ENCODE data around the gene BNIP1.

Gene BNIP1

GRCh38 chr5:173192561-173192960 lies 48.2 kb downstream of the BNIP1 start:
- TF ChIP-seq CREB5 (CRISPR knock-in tag; IDR thresholded peaks at IDR 0.05; ENCODE audit: low read depth) (no peak), GLIS3 (CRISPR knock-in tag; IDR thresholded peaks at IDR 0.05) (no peak), TCF4 (CRISPR knock-in tag; IDR thresholded peaks at IDR 0.05; ENCODE audit: borderline replicate concordance) (no peak), POU6F1 (CRISPR knock-in tag; IDR thresholded peaks at IDR 0.05; ENCODE audit: borderline replicate concordance, low read depth) (no peak), ESRRG (CRISPR knock-in tag; IDR thresholded peaks at IDR 0.05) (no peak), ZNF565 (CRISPR knock-in tag; conservative IDR thresholded peaks at IDR 0.05; ENCODE audit: low read depth) (no peak), PPARA (CRISPR knock-in tag; IDR thresholded peaks at IDR 0.05; ENCODE audit: borderline replicate concordance) (no peak), ZNF70 (CRISPR knock-in tag; IDR thresholded peaks at IDR 0.05) (no peak), BACH2 (CRISPR knock-in tag; IDR thresholded peaks at IDR 0.05; ENCODE audit: borderline replicate concordance) (no peak), ZFP30 (CRISPR knock-in tag; IDR thresholded peaks at IDR 0.05) (no peak), ZC3H10 (CRISPR knock-in tag; IDR thresholded peaks at IDR 0.05) (no peak), TOX (CRISPR knock-in tag; IDR thresholded peaks at IDR 0.05; ENCODE audit: borderline replicate concordance) (no peak), SNAI2 (CRISPR knock-in tag; IDR thresholded peaks at IDR 0.05) (no peak)
- ATAC-seq, result no peak

- no peak for TF ChIP-seq TCF4 (CRISPR knock-in tag; IDR thresholded peaks at IDR 0.05; ENCODE audit: borderline replicate concordance)
- no peak for TF ChIP-seq ARNTL (CRISPR knock-in tag; IDR thresholded peaks at IDR 0.05; ENCODE audit: borderline replicate concordance, low read depth)
- TF ChIP-seq OSR1 (CRISPR knock-in tag; IDR thresholded peaks at IDR 0.05), result no peak
- no peak for TF ChIP-seq RARB (CRISPR knock-in tag; IDR thresholded peaks at IDR 0.05)
- TF ChIP-seq BACH2 (CRISPR knock-in tag; IDR thresholded peaks at IDR 0.05; ENCODE audit: borderline replicate concordance), result no peak
- no peak for TF ChIP-seq SNAI2 (CRISPR knock-in tag; IDR thresholded peaks at IDR 0.05)
- TF ChIP-seq CSRNP3 (CRISPR knock-in tag; IDR thresholded peaks at IDR 0.05), result no peak
- no peak for TF ChIP-seq POU6F1 (CRISPR knock-in tag; IDR thresholded peaks at IDR 0.05; ENCODE audit: borderline replicate concordance, low read depth)
- TF ChIP-seq TSHZ2 (CRISPR knock-in tag; IDR thresholded peaks at IDR 0.05), result no peak
- TF ChIP-seq CREB5 (CRISPR knock-in tag; IDR thresholded peaks at IDR 0.05; ENCODE audit: low read depth), result no peak
- TF ChIP-seq GLIS3 (CRISPR knock-in tag; IDR thresholded peaks at IDR 0.05), result no peak
- TF ChIP-seq PATZ1 (CRISPR knock-in tag; IDR thresholded peaks at IDR 0.05; ENCODE audit: borderline replicate concordance), result no peak
- no peak for TF ChIP-seq ZC3H10 (CRISPR knock-in tag; IDR thresholded peaks at IDR 0.05)
- no peak for TF ChIP-seq ZNF70 (CRISPR knock-in tag; IDR thresholded peaks at IDR 0.05)
- no peak for ATAC-seq
Observed at GRCh38 chr5:173196133-173196952, 52.0 kb downstream of the BNIP1 start.
